ENCODE measurements around the gene EFNA5. TPM values are rescaled to one million over a fixed set of nuclear protein-coding genes. Genes with fewer than 3 reads are reported as not detected.

Gene EFNA5
- total and polyA plus RNA-seq, 10 of the 15 experiments (the other 5 are each of a cell fraction or from before 2014, with no cell fraction given): 0.19 to 12.6 (median 3.9) TPM

GRCh38 chr5:107544476-107544875 lies 126.3 kb downstream of the EFNA5 start:
- no peaks in the 10 kb centered on the region for H4K20me1 ChIP-seq (ENCODE audit: control insufficient read depth, insufficient read depth)
- no peak overlapping the region for H3K9ac ChIP-seq (ENCODE audit: control insufficient read depth, insufficient read depth, low read length)
- ATAC-seq (no peak), FAIRE-seq (no peak), DNase-seq (ENCODE audit: low read depth, low spot score) (no peak)
- in situ Hi-C loops (cut with MboI): no loop called here
- no peaks in the 10 kb centered on the region for H3K9me3 ChIP-seq (replicated peaks; ENCODE audit: control insufficient read depth, insufficient read depth, low read length)
- TF ChIP-seq STAT3 (IDR thresholded peaks at IDR 0.05; ENCODE audit: low read depth, low read length): no peak
- no peak for TF ChIP-seq BMI1 (IDR thresholded peaks at IDR 0.05; ENCODE audit: borderline replicate concordance)
- no peak overlapping the region for H3K4me2 ChIP-seq (ENCODE audit: control insufficient read depth, insufficient read depth)
- 81% methylated on average over 3 of the region's 3 CpGs for WGBS (ENCODE audit: insufficient coverage, insufficient replicate concordance, low lambda C conversion rate, missing lambda C conversion rate)
- H3K36me3 ChIP-seq (ENCODE audit: control insufficient read depth in 2 of 2, insufficient read depth in 2 of 2, low read length in 1 of 2): no peaks in the 10 kb centered on the region
- H3K4me1 ChIP-seq (ENCODE audit: control insufficient read depth, insufficient read depth, low read length): peaks cover 3% of the 10 kb centered on the region; the same call in 1 of the 2 replicates
- ChIA-PET RAD21 (ENCODE audit: unreplicated experiment) (interaction anchor here (1.6 to 5.3 kb wide), 2 partner anchors 27 to 157 kb away, joined by 3 to 24 read pairs; no protein-coding TSS in a partner anchor), POLR2A (no interaction called here), SMC1A (ENCODE audit: uncharacterized antibody, unreplicated experiment) (interaction anchor here (0.9 to 7.2 kb wide), 7 partner anchors 11 to 148 kb away, joined by 3 to 58 read pairs (median 4); no protein-coding TSS in a partner anchor), CTCF (interaction anchor here (2.2 kb wide), 1 partner anchor 18 kb away, joined by 8 read pairs; no protein-coding TSS in a partner anchor)
- no peak overlapping the region for H2AFZ ChIP-seq (ENCODE audit: control insufficient read depth, low read depth, low read length)
- no TSS peak for BruUV-seq (replicated peaks)
- H3K27me3 ChIP-seq (replicated peaks in 1 of 2; ENCODE audit: control insufficient read depth in 2 of 2, insufficient read depth in 2 of 2, low read length in 1 of 2): no peaks in the 10 kb centered on the region
- peaks cover 9% of the 10 kb centered on the region for H3K79me2 ChIP-seq (ENCODE audit: control insufficient read depth, insufficient read depth, low read length)
- H3K4me3 ChIP-seq: no peak overlapping the region
- intact Hi-C loops (cut with micrococcal nuclease; ENCODE audit: unreplicated experiment): no loop called here
- no peak overlapping the region for H3K27ac ChIP-seq (ENCODE audit: control insufficient read depth, insufficient read depth)

DNA sequence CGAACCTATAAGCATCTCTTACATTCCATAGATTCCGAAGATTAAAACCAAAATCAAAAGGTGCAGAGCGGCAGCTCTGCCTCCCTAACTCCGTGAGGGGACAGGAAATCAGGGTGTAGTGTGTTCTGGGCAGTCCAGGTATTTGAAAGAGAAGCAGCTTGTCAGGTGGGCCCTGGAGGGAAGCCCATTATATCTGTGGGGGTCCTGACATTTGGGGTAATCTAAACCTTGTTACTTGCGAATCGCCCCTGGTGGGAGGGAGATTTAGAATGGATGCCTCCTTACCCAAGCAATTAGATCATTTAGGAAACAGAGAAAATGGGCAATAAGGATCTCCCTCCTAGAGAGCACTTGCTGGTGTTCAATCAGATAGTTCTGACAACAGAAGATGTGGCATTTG lies 126.9 kb downstream of the EFNA5 start:
- H3K79me2 ChIP-seq (ENCODE audit: control insufficient read depth, insufficient read depth, low read length): peaks cover 9% of the 10 kb centered on the region
- no peak for ATAC-seq
- TF ChIP-seq DPF2 (IDR thresholded peaks at IDR 0.05): no peak
- no peak for TF ChIP-seq CEBPB (IDR thresholded peaks at IDR 0.05; ENCODE audit: borderline replicate concordance in 1 of 2, low read depth in 2 of 2, low read length in 2 of 2)
- TF ChIP-seq ATF7 (IDR thresholded peaks at IDR 0.05; ENCODE audit: low read depth): no peak
- no peak for TF ChIP-seq POLR2AphosphoS2 (IDR thresholded peaks at IDR 0.05; ENCODE audit: low read depth, low read length)
- TF ChIP-seq CBX5 (IDR thresholded peaks at IDR 0.05; ENCODE audit: low read depth): no peak
- TF ChIP-seq, protein P1, sequence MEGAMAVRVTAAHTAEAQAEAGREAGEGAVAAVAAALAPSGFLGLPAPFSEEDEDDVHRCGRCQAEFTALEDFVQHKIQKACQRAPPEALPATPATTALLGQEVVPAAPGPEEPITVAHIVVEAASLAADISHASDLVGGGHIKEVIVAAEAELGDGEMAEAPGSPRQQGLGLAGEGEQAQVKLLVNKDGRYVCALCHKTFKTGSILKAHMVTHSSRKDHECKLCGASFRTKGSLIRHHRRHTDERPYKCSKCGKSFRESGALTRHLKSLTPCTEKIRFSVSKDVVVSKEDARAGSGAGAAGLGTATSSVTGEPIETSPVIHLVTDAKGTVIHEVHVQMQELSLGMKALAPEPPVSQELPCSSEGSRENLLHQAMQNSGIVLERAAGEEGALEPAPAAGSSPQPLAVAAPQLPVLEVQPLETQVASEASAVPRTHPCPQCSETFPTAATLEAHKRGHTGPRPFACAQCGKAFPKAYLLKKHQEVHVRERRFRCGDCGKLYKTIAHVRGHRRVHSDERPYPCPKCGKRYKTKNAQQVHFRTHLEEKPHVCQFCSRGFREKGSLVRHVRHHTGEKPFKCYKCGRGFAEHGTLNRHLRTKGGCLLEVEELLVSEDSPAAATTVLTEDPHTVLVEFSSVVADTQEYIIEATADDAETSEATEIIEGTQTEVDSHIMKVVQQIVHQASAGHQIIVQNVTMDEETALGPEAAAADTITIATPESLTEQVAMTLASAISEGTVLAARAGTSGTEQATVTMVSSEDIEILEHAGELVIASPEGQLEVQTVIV (IDR thresholded peaks at IDR 0.05; ENCODE audit: borderline replicate concordance, partially characterized antibody): no peak
- no peak for TF ChIP-seq BRCA1 (IDR thresholded peaks at IDR 0.05; ENCODE audit: low read depth, low read length)
- no peak for TF ChIP-seq IKZF2 (IDR thresholded peaks at IDR 0.05)
- no peak for TF ChIP-seq MXI1 (IDR thresholded peaks at IDR 0.05; ENCODE audit: low read depth, low read length)
- TF ChIP-seq IRF3 (IDR thresholded peaks at IDR 0.05): no peak
- TF ChIP-seq SMAD5 (IDR thresholded peaks at IDR 0.05; ENCODE audit: low read depth): no peak
- TF ChIP-seq ZNF622 (IDR thresholded peaks at IDR 0.05): no peak
- TF ChIP-seq SRF (IDR thresholded peaks at IDR 0.05; ENCODE audit: low read depth in 2 of 2, low read length in 2 of 2): no peak
- no peak for TF ChIP-seq NRF1 (conservative IDR thresholded peaks at IDR 0.05; ENCODE audit: low read depth, low read length)

More for the DNA sequence above, 126.9 kb downstream of the EFNA5 start:
- Histone ChIP-seq H2AFZ (ENCODE audit: control insufficient read depth, low read depth, low read length) (no peak overlapping the region), H3K4me1 (ENCODE audit: control insufficient read depth, insufficient read depth, low read length) (peaks cover 3% of the 10 kb centered on the region; the same call in 1 of the 2 replicates), H4K20me1 (ENCODE audit: control insufficient read depth, insufficient read depth) (no peaks in the 10 kb centered on the region), H3K4me2 (ENCODE audit: control insufficient read depth, insufficient read depth) (no peak overlapping the region), H3K27ac (ENCODE audit: control insufficient read depth, insufficient read depth) (no peak overlapping the region), H3K9me3 (replicated peaks; ENCODE audit: control insufficient read depth, insufficient read depth, low read length) (no peaks in the 10 kb centered on the region), H3K9ac (ENCODE audit: control insufficient read depth, insufficient read depth, low read length) (no peak overlapping the region), H3K4me3 (no peak overlapping the region), H3K27me3 (replicated peaks in 1 of 2; ENCODE audit: control insufficient read depth in 2 of 2, insufficient read depth in 2 of 2, low read length in 1 of 2) (no peaks in the 10 kb centered on the region), H3K36me3 (ENCODE audit: control insufficient read depth in 2 of 2, insufficient read depth in 2 of 2, low read length in 1 of 2) (no peaks in the 10 kb centered on the region)
- no peak for FAIRE-seq
- ChIA-PET RAD21 (ENCODE audit: unreplicated experiment) (interaction anchor here (5.3 kb wide), 1 partner anchor 27 kb away, joined by 24 read pairs; no protein-coding TSS in a partner anchor), CTCF (no interaction called here), POLR2A (interaction anchor here (0.5 kb wide), 1 partner anchor 124 kb away, joined by 6 read pairs; no protein-coding TSS in a partner anchor), SMC1A (ENCODE audit: uncharacterized antibody, unreplicated experiment) (interaction anchor here (0.6 to 7.2 kb wide), 4 partner anchors 26 to 121 kb away, joined by 3 to 58 read pairs (median 5); no protein-coding TSS in a partner anchor)
- no peak for DNase-seq (ENCODE audit: low read depth, low spot score)
- 67% methylated on average over 6 of the region's 6 CpGs for WGBS (ENCODE audit: insufficient coverage, insufficient replicate concordance, low lambda C conversion rate, missing lambda C conversion rate)
- BruUV-seq (replicated peaks): no TSS peak
- intact Hi-C loops (cut with micrococcal nuclease; ENCODE audit: unreplicated experiment) (no loop called here), in situ Hi-C loops (cut with MboI) (no loop called here)
